HEK293 (cell line): ENCODE data around the gene KBTBD8.

Experiments used
- HOXD13 ChIP-seq: sonication (generic); formaldehyde crosslinking; IDR thresholded peaks from 2 replicates; pipeline ENCODE4 v1.8.0; 2022; ENCODE audit warnings: missing genetic modification reagents, borderline replicate concordance
- KLF1 ChIP-seq: fragments of 450-650 bp; formaldehyde crosslinking; IDR thresholded peaks from 2 replicates; pipeline ENCODE4 v1.5.1; 2016; ENCODE audit warnings: missing biosample characterization, missing genetic modification characterization
- KLF9 ChIP-seq: fragments of 450-650 bp; formaldehyde crosslinking; IDR thresholded peaks from 2 replicates; pipeline ENCODE4 v1.5.1; 2016; ENCODE audit warnings: missing biosample characterization, missing genetic modification characterization, low read depth
- TRIM28 ChIP-seq: IDR thresholded peaks from 2 replicates; pipeline ENCODE4 v1.6.1; 2011; ENCODE audit warnings: low read length, control low read depth, borderline replicate concordance
- ZBTB8A ChIP-seq: fragments of 450-650 bp; formaldehyde crosslinking; IDR thresholded peaks from 2 replicates; pipeline ENCODE4 v1.5.1; 2016; ENCODE audit warnings: missing biosample characterization, missing genetic modification characterization
- ZNF175 ChIP-seq: fragments of 450-650 bp; formaldehyde crosslinking; IDR thresholded peaks from 2 replicates; pipeline ENCODE4 v1.5.1; 2016; ENCODE audit warnings: missing biosample characterization, missing genetic modification characterization
- ZNF19 ChIP-seq: fragments of 450-650 bp; formaldehyde crosslinking; IDR thresholded peaks from 2 replicates; pipeline ENCODE4; 2016; ENCODE audit warnings: missing biosample characterization, missing genetic modification characterization, low read depth
- ZNF302 ChIP-seq: fragments of 450-650 bp; formaldehyde crosslinking; IDR thresholded peaks from 2 replicates; pipeline ENCODE4 v1.5.1; 2016; ENCODE audit warnings: missing biosample characterization, missing genetic modification characterization, low read depth
- ZNF324 ChIP-seq: fragments of 450-650 bp; formaldehyde crosslinking; IDR thresholded peaks from 2 replicates; pipeline ENCODE4 v1.5.1; 2016; ENCODE audit warnings: missing biosample characterization, missing genetic modification characterization
- ZNF341 ChIP-seq: fragments of 450-650 bp; formaldehyde crosslinking; IDR thresholded peaks from 2 replicates; pipeline ENCODE4; 2016; ENCODE audit warnings: low read depth, missing biosample characterization, missing genetic modification characterization
- ZNF37A ChIP-seq: fragments of 450-650 bp; IDR thresholded peaks from 2 replicates; pipeline ENCODE4 v1.5.1; 2018; ENCODE audit warnings: missing biosample characterization, missing genetic modification characterization
- ZNF433 ChIP-seq: fragments of 450-650 bp; formaldehyde crosslinking; IDR thresholded peaks from 2 replicates; pipeline ENCODE4 v1.5.1; 2016; ENCODE audit warnings: missing biosample characterization, missing genetic modification characterization, low read depth
- ZNF48 ChIP-seq: fragments of 450-650 bp; formaldehyde crosslinking; IDR thresholded peaks from 2 replicates; pipeline ENCODE4 v1.5.1; 2016; ENCODE audit warnings: missing biosample characterization, missing genetic modification characterization
- ZNF560 ChIP-seq: fragments of 450-650 bp; formaldehyde crosslinking; IDR thresholded peaks from 2 replicates; pipeline ENCODE4 v1.5.1; 2017; ENCODE audit warnings: missing biosample characterization, missing genetic modification characterization, borderline replicate concordance
- ZNF707 ChIP-seq: fragments of 450-650 bp; formaldehyde crosslinking; IDR thresholded peaks from 2 replicates; pipeline ENCODE4 v1.5.1; 2016; ENCODE audit warnings: missing biosample characterization, missing genetic modification characterization
- ZNF830 ChIP-seq: fragments of 450-650 bp; IDR thresholded peaks from 2 replicates; pipeline ENCODE4 v1.5.0; 2018; ENCODE audit warnings: missing biosample characterization, missing genetic modification characterization, low read depth, mild to moderate bottlenecking, moderate library complexity
- ZNF843 ChIP-seq: fragments of 450-650 bp; formaldehyde crosslinking; IDR thresholded peaks from 2 replicates; pipeline ENCODE4 v1.5.1; 2016; ENCODE audit warnings: missing biosample characterization, missing genetic modification characterization
- TF ChIP-seq, protein P1 (sequence below): fragments of 450-650 bp; formaldehyde crosslinking; IDR thresholded peaks from 2 replicates; pipeline ENCODE4 v1.5.1; 2017; ENCODE audit warnings: missing biosample characterization, mild to moderate bottlenecking, missing genetic modification characterization, moderate library complexity
- TF ChIP-seq, protein P2 (sequence below): fragments of 450-650 bp; formaldehyde crosslinking; IDR thresholded peaks from 2 replicates; pipeline ENCODE4 v1.5.1; 2016; ENCODE audit warnings: missing biosample characterization, missing genetic modification characterization
- TF ChIP-seq, protein P3 (sequence below): fragments of 450-650 bp; formaldehyde crosslinking; IDR thresholded peaks from 2 replicates; pipeline ENCODE4 v1.5.1; 2016; ENCODE audit warnings: missing biosample characterization, missing genetic modification characterization, low read depth
- TF ChIP-seq, protein P4 (sequence below): fragments of 450-650 bp; formaldehyde crosslinking; IDR thresholded peaks from 2 replicates; pipeline ENCODE4 v1.5.1; 2017; ENCODE audit warnings: missing biosample characterization, missing genetic modification characterization
- TF ChIP-seq, protein P5 (sequence below): sonication (generic); formaldehyde crosslinking; IDR thresholded peaks from 2 replicates; pipeline ENCODE4 v1.8.1; 2022; ENCODE audit warnings: mild to moderate bottlenecking, moderate library complexity, missing genetic modification reagents
- TF ChIP-seq, protein P6 (sequence below): fragments of 450-650 bp; formaldehyde crosslinking; IDR thresholded peaks from 2 replicates; pipeline ENCODE4 v1.5.1; 2016; ENCODE audit warnings: missing biosample characterization, missing genetic modification characterization
- TF ChIP-seq, protein P7 (sequence below): IDR thresholded peaks from 2 replicates; pipeline ENCODE4 v1.6.1; 2011; ENCODE audit warnings: mild to moderate bottlenecking, low read depth, low read length, borderline replicate concordance
- TF ChIP-seq, protein P8 (sequence below): fragments of 450-650 bp; formaldehyde crosslinking; IDR thresholded peaks from 2 replicates; pipeline ENCODE4 v1.5.1; 2016; ENCODE audit warnings: missing biosample characterization, missing genetic modification characterization

Gene KBTBD8

DNA sequence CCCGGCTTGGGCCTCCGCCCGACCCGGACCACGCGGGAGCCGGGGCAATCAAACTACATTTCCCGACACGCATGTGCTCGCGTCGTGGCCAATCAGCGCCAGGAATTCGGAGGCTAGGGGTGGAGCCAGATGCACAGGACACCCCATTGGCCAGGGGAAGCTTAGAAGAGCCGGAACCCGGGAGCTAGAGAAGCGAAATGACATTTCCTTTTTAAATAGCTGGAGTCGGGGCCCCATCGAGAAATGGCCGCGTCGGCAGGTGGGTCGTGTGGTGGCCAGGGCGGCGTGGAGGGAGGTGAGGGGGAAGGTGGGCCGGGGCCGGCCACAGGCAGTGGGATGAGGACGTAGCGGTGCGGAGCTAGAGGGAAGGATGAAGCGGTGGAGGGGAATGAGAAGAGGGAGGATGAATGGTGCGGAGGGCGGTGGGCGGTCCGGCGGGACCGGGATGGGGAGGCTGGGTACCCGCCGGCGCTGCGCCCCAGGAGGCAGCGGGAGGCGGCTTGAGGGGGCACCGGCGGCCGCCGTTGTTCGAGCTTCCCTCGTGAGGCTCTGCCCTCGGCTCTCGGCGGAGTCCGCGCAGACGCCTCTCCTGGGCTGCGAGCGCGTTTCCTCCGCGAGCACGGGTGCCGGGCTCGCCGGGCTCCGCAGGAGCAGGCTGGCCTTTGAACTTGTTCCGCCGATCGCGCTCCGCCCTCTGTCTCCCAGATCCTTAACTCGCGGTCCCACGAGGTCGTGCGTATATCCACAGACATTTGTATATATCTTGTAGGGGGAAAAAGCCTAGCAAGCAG is at the start of gene KBTBD8 (continued):
- TF ChIP-seq ZNF707 (tag by site-specific recombination) (no peak), ZNF37A (tag by site-specific recombination) (no peak), ZNF324 (tag by site-specific recombination) (no peak), ZNF433 (tag by site-specific recombination) (no peak), KLF1 (no peak; the same call in 1 of the 2 replicates), ZNF19 (no peak), ZNF341 (peak; percentile 96), TRIM28 (no peak), ZNF175 (tag by site-specific recombination) (no peak), ZNF843 (0 out of 2 replicates have a peak, but pooled peaks have one; percentile 26), ZBTB8A (tag by site-specific recombination) (peak; percentile 36; the same call in 1 of the 2 replicates), HOXD13 (no peak), ZNF560 (tag by site-specific recombination) (no peak), ZNF302 (tag by site-specific recombination) (no peak), ZNF48 (tag by site-specific recombination) (no peak), ZNF830 (no peak), KLF9 (tag by site-specific recombination) (peak; percentile 81)
- TF ChIP-seq, protein P1, sequence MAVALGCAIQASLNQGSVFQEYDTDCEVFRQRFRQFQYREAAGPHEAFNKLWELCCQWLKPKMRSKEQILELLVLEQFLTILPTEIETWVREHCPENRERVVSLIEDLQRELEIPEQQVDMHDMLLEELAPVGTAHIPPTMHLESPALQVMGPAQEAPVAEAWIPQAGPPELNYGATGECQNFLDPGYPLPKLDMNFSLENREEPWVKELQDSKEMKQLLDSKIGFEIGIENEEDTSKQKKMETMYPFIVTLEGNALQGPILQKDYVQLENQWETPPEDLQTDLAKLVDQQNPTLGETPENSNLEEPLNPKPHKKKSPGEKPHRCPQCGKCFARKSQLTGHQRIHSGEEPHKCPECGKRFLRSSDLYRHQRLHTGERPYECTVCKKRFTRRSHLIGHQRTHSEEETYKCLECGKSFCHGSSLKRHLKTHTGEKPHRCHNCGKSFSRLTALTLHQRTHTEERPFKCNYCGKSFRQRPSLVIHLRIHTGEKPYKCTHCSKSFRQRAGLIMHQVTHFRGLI (tag by site-specific recombination): no peak; the same call in 1 of the 2 replicates
- TF ChIP-seq, protein P2, sequence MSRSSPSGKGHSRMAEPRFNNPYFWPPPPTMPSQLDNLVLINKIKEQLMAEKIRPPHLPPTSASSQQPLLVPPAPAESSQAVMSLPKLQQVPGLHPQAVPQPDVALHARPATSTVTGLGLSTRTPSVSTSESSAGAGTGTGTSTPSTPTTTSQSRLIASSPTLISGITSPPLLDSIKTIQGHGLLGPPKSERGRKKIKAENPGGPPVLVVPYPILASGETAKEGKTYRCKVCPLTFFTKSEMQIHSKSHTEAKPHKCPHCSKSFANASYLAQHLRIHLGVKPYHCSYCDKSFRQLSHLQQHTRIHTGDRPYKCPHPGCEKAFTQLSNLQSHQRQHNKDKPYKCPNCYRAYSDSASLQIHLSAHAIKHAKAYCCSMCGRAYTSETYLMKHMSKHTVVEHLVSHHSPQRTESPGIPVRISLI: no peak
- TF ChIP-seq, protein P3, sequence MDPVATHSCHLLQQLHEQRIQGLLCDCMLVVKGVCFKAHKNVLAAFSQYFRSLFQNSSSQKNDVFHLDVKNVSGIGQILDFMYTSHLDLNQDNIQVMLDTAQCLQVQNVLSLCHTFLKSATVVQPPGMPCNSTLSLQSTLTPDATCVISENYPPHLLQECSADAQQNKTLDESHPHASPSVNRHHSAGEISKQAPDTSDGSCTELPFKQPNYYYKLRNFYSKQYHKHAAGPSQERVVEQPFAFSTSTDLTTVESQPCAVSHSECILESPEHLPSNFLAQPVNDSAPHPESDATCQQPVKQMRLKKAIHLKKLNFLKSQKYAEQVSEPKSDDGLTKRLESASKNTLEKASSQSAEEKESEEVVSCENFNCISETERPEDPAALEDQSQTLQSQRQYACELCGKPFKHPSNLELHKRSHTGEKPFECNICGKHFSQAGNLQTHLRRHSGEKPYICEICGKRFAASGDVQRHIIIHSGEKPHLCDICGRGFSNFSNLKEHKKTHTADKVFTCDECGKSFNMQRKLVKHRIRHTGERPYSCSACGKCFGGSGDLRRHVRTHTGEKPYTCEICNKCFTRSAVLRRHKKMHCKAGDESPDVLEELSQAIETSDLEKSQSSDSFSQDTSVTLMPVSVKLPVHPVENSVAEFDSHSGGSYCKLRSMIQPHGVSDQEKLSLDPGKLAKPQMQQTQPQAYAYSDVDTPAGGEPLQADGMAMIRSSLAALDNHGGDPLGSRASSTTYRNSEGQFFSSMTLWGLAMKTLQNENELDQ: no peak
- TF ChIP-seq, protein P4, sequence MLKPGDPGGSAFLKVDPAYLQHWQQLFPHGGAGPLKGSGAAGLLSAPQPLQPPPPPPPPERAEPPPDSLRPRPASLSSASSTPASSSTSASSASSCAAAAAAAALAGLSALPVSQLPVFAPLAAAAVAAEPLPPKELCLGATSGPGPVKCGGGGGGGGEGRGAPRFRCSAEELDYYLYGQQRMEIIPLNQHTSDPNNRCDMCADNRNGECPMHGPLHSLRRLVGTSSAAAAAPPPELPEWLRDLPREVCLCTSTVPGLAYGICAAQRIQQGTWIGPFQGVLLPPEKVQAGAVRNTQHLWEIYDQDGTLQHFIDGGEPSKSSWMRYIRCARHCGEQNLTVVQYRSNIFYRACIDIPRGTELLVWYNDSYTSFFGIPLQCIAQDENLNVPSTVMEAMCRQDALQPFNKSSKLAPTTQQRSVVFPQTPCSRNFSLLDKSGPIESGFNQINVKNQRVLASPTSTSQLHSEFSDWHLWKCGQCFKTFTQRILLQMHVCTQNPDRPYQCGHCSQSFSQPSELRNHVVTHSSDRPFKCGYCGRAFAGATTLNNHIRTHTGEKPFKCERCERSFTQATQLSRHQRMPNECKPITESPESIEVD (tag by site-specific recombination): no peak
- TF ChIP-seq, protein P5, sequence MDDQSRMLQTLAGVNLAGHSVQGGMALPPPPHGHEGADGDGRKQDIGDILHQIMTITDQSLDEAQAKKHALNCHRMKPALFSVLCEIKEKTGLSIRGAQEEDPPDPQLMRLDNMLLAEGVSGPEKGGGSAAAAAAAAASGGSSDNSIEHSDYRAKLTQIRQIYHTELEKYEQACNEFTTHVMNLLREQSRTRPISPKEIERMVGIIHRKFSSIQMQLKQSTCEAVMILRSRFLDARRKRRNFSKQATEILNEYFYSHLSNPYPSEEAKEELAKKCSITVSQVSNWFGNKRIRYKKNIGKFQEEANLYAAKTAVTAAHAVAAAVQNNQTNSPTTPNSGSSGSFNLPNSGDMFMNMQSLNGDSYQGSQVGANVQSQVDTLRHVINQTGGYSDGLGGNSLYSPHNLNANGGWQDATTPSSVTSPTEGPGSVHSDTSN (CRISPR knock-in tag): no peak
- TF ChIP-seq, protein P6, sequence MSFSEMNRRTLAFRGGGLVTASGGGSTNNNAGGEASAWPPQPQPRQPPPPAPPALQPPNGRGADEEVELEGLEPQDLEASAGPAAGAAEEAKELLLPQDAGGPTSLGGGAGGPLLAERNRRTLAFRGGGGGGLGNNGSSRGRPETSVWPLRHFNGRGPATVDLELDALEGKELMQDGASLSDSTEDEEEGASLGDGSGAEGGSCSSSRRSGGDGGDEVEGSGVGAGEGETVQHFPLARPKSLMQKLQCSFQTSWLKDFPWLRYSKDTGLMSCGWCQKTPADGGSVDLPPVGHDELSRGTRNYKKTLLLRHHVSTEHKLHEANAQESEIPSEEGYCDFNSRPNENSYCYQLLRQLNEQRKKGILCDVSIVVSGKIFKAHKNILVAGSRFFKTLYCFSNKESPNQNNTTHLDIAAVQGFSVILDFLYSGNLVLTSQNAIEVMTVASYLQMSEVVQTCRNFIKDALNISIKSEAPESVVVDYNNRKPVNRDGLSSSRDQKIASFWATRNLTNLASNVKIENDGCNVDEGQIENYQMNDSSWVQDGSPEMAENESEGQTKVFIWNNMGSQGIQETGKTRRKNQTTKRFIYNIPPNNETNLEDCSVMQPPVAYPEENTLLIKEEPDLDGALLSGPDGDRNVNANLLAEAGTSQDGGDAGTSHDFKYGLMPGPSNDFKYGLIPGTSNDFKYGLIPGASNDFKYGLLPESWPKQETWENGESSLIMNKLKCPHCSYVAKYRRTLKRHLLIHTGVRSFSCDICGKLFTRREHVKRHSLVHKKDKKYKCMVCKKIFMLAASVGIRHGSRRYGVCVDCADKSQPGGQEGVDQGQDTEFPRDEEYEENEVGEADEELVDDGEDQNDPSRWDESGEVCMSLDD (tag by site-specific recombination): 0 out of 2 replicates have a peak, but pooled peaks have one; percentile 24
- TF ChIP-seq, protein P7, sequence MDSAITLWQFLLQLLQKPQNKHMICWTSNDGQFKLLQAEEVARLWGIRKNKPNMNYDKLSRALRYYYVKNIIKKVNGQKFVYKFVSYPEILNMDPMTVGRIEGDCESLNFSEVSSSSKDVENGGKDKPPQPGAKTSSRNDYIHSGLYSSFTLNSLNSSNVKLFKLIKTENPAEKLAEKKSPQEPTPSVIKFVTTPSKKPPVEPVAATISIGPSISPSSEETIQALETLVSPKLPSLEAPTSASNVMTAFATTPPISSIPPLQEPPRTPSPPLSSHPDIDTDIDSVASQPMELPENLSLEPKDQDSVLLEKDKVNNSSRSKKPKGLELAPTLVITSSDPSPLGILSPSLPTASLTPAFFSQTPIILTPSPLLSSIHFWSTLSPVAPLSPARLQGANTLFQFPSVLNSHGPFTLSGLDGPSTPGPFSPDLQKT: no peak
- TF ChIP-seq, protein P8, sequence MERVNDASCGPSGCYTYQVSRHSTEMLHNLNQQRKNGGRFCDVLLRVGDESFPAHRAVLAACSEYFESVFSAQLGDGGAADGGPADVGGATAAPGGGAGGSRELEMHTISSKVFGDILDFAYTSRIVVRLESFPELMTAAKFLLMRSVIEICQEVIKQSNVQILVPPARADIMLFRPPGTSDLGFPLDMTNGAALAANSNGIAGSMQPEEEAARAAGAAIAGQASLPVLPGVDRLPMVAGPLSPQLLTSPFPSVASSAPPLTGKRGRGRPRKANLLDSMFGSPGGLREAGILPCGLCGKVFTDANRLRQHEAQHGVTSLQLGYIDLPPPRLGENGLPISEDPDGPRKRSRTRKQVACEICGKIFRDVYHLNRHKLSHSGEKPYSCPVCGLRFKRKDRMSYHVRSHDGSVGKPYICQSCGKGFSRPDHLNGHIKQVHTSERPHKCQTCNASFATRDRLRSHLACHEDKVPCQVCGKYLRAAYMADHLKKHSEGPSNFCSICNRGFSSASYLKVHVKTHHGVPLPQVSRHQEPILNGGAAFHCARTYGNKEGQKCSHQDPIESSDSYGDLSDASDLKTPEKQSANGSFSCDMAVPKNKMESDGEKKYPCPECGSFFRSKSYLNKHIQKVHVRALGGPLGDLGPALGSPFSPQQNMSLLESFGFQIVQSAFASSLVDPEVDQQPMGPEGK (tag by site-specific recombination): peak; percentile 86
